Measurements from ENCODE around the gene NYAP1. TPM values are rescaled to one million over a fixed set of nuclear protein-coding genes. Genes with fewer than 3 reads are reported as not detected.
A peak's percentile ranks its signal among the peaks of the same experiment; 100 is the strongest.

NYAP1 gene
- total and polyA plus RNA-seq, 2 of the 8 experiments (the other 6 are each of a cell fraction or from before 2014, with no cell fraction given) = 1.9 to 4.6 TPM

DNA sequence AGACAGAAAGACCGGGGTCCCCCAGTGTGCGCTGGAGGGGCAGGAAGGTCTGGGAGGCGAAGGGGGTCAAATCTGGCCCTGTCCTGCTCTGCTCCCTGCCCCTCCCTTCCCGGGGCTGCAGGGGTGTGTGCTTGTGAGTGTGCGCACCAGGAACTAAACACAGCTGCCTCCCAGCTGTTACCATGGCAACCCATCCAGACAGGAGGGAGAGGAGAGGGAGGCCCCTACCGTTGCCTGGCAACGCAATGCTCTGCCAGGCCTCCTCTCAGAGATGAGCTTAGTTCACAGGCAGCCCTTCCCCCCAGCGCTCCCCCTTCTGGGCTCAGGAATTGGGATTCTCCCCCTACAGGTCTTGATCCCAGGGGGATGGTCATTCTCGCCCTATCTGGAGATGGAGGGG, 6.1 kb downstream of the NYAP1 start:
- Histone ChIP-seq H3K4me3 (ENCODE audit: extremely low read depth in 1 of 4, insufficient read depth in 2 of 4, low read depth in 3 of 4, low read length in 4 of 4) (no peak overlapping the region; a peak in 1 of 8 replicates), H3K9ac (replicated peaks in 1 of 4; ENCODE audit: extremely low read depth in 1 of 4, low read depth in 3 of 4, low read length in 3 of 4) (no peak overlapping the region; a peak in 1 of 7 replicates), H3K79me2 (ENCODE audit: control insufficient read depth in 1 of 2, insufficient read depth in 2 of 2, low read length in 2 of 2) (no peaks in the 10 kb centered on the region)

More for the DNA sequence above, 6.1 kb downstream of the NYAP1 start:
- H3K23ac ChIP-seq (ENCODE audit: insufficient read length) = no peak overlapping the region
- H3K14ac ChIP-seq (ENCODE audit: insufficient read length) = no peak overlapping the region
- no peak overlapping the region for H2AFZ ChIP-seq (ENCODE audit: low read length)
- H4K5ac ChIP-seq (ENCODE audit: insufficient read length, low read depth, low read length) = no peak overlapping the region
- H3K4me1 ChIP-seq (replicated peaks in 1 of 4; ENCODE audit: control insufficient read depth in 3 of 4, insufficient read depth in 4 of 4, low read length in 3 of 4) = peaks cover 2 to 26% (median 14%) of the 10 kb centered on the region in 4 experiments
- peaks cover 7% of the 10 kb centered on the region; the same call in 1 of the 2 replicates for H3K23me2 ChIP-seq (ENCODE audit: low read depth, low read length)
- no peak overlapping the region for H2AK5ac ChIP-seq (ENCODE audit: low read depth, low read length)
- ChIA-PET POLR2A (ENCODE audit: partially characterized antibody) (interaction anchor here (0.6 to 1.9 kb wide), 5 partner anchors 10 to 95 kb away, joined by 3 to 6 read pairs (median 3); partner anchors contain the start of gene ZCWPW1), CTCF (ENCODE audit: partially characterized antibody) (interaction anchor here (0.6 to 1.8 kb wide), 14 partner anchors 8 to 215 kb away, joined by 3 to 11 read pairs (median 3); no protein-coding TSS in a partner anchor)
- H2BK120ac ChIP-seq (replicated peaks; ENCODE audit: low read depth, low read length) = no peak overlapping the region
- H4K91ac ChIP-seq (replicated peaks; ENCODE audit: insufficient read length, low read length) = no peak overlapping the region
- no peak overlapping the region for H2BK20ac ChIP-seq (ENCODE audit: low read length)
- FAIRE-seq (no peak), DNase-seq (ENCODE audit: low read depth in 1 of 2, low spot score in 2 of 2) (peak; percentile 72 to 81)
- no peaks in the 10 kb centered on the region for H3K79me1 ChIP-seq (ENCODE audit: low read depth, low read length)
- 66% methylated on average over 7 of the region's 9 CpGs; no CpG with 5 or more reads in 1 of the 2 experiments for WGBS, 2 experiments (ENCODE audit: extremely low coverage in 1 of 2, insufficient coverage in 1 of 2, insufficient read length in 1 of 2, insufficient replicate concordance in 2 of 2, low coverage in 1 of 2, low lambda C conversion rate in 2 of 2, missing lambda C conversion rate in 1 of 2)
- peaks cover 0 to 4% (median 2%) of the 10 kb centered on the region in 4 experiments; a peak in 5 of 7 replicates for H3K27me3 ChIP-seq (replicated peaks in 1 of 4; ENCODE audit: control insufficient read depth in 3 of 4, extremely low read depth in 1 of 4, insufficient read depth in 3 of 4, low read length in 3 of 4)
- H3K9me3 ChIP-seq (ENCODE audit: insufficient read depth in 2 of 2, low read depth in 1 of 2, low read length in 1 of 2) = no peaks in the 10 kb centered on the region
- no peak overlapping the region for H3K18ac ChIP-seq (ENCODE audit: extremely low read depth, low read length)
- H4K8ac ChIP-seq (ENCODE audit: extremely low read depth, insufficient read depth, low read length) = no peak overlapping the region
- H3K4me2 ChIP-seq (ENCODE audit: insufficient read depth in 1 of 2, low read depth in 2 of 2, low read length in 2 of 2) = peak overlapping the region in 1 of 2 experiments; percentile 14; a peak in 2 of 4 replicates
- peaks cover 0 to 9% (median 0%) of the 10 kb centered on the region in 4 experiments; a peak in 2 of 8 replicates for H3K36me3 ChIP-seq (ENCODE audit: control insufficient read depth in 2 of 4, insufficient read depth in 4 of 4, low read length in 3 of 4)
- H2BK15ac ChIP-seq (ENCODE audit: low read length) = no peak overlapping the region
- no peak overlapping the region for H3K4ac ChIP-seq (replicated peaks; ENCODE audit: insufficient read length, low read depth, low read length)
- H4K20me1 ChIP-seq (replicated peaks in 1 of 2; ENCODE audit: control insufficient read depth in 1 of 2, insufficient read depth in 2 of 2, low read length in 2 of 2) = peaks cover 0 to 7% of the 10 kb centered on the region in 2 experiments
- H2BK12ac ChIP-seq (ENCODE audit: low read depth, low read length) = no peak overlapping the region
- H2BK5ac ChIP-seq (ENCODE audit: low read depth, low read length) = no peak overlapping the region
- no peak overlapping the region for H3K56ac ChIP-seq (replicated peaks; ENCODE audit: insufficient read length, low read depth, low read length)
- no peak overlapping the region for H3K27ac ChIP-seq (ENCODE audit: low read depth, low read length)
- TF ChIP-seq SIN3A (conservative IDR thresholded peaks at IDR 0.05 in 1 of 2, IDR thresholded peaks at IDR 0.05 in 1 of 2; ENCODE audit: low read depth in 1 of 2, low read length in 2 of 2) = peak in 1 of 2 experiments; percentile 93; a peak in 2 of 4 replicates
- no peak for TF ChIP-seq TAF7 (optimal IDR thresholded peaks at IDR 0.05; ENCODE audit: borderline replicate concordance, low read depth, low read length)
- TF ChIP-seq CTBP2 (IDR thresholded peaks at IDR 0.05; ENCODE audit: borderline replicate concordance, insufficient read depth, insufficient read length, low read length) = no peak
- no peak for TF ChIP-seq HDAC2 (IDR thresholded peaks at IDR 0.05; ENCODE audit: borderline replicate concordance in 1 of 2, low read depth in 2 of 2, low read length in 2 of 2)
- no peak for TF ChIP-seq EGR1 (IDR thresholded peaks at IDR 0.05; ENCODE audit: borderline replicate concordance, low read depth, low read length)
- no peak for TF ChIP-seq YY1 (IDR thresholded peaks at IDR 0.05; ENCODE audit: low read depth, low read length)
- 0 out of 2 replicates have a peak, but pooled peaks have one; percentile 36 for TF ChIP-seq SP1 (IDR thresholded peaks at IDR 0.05; ENCODE audit: low read depth, low read length)
- TF ChIP-seq RFX5 (IDR thresholded peaks at IDR 0.05; ENCODE audit: borderline replicate concordance, low read depth, low read length) = peak; percentile 41; the same call in 1 of the 2 replicates
- TF ChIP-seq GTF2F1 (IDR thresholded peaks at IDR 0.05; ENCODE audit: borderline replicate concordance, low read depth, low read length) = no peak

Data from H1 (cell line).